ENCODE measurements around the gene SLC27A5.

The SLC27A5 gene

DNA sequence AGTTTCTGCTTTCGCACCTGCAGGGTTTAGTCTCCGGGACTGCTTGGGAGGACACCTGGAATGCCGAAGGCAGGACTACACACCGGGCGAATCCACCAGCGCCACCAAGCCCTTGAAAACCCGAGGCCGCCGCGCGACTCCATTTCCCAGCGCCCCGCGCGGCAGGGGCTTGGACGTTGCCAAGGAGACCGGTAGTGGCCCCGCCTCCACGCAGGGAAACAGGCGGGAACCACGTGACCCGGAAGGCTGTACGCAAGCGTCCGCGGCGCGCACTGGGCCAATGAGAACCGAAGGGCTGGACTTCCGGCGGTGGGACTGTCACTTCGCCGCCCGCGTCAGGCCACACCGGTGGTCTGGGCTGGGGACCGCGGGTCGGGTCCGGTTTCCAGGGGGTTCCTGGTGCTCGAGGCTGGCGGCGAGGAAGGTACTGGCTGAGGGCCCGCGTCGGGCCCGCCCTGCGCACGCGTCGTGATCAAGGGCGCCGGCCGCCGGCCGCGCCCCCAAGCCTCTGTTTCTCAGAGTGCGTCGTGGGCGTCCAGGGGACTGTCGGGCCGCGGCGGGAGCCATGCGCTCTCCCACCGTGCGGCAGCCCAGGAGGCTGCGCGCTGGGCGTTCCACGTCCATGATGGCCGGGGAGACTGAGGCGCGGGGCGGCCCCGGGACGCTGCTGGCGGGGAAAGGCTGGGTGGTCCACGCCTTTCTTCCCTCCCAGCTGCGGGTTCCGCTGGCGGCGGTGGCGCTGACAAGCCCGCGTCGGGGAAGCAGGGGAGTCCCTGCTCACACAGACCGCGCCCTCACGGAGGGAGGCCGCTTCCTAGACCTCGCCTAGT lies 44.8 kb downstream of the SLC27A5 start, which contains the start of gene ZNF324:
Gene ZNF324, plus strand, starts transcription at position 321 of the 830 bp plus-strand sequence. CDS start 2,106 bp downstream, outside the sequence.
- in situ Hi-C loops (cut with HindIII; ENCODE audit: low sequenced_read_pairs) = no loop called here
- TF ChIP-seq, protein P1, sequence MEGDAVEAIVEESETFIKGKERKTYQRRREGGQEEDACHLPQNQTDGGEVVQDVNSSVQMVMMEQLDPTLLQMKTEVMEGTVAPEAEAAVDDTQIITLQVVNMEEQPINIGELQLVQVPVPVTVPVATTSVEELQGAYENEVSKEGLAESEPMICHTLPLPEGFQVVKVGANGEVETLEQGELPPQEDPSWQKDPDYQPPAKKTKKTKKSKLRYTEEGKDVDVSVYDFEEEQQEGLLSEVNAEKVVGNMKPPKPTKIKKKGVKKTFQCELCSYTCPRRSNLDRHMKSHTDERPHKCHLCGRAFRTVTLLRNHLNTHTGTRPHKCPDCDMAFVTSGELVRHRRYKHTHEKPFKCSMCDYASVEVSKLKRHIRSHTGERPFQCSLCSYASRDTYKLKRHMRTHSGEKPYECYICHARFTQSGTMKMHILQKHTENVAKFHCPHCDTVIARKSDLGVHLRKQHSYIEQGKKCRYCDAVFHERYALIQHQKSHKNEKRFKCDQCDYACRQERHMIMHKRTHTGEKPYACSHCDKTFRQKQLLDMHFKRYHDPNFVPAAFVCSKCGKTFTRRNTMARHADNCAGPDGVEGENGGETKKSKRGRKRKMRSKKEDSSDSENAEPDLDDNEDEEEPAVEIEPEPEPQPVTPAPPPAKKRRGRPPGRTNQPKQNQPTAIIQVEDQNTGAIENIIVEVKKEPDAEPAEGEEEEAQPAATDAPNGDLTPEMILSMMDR (IDR thresholded peaks at IDR 0.05; ENCODE audit: low read depth, low read length) = no peak
- H3K4me3 ChIP-seq (ENCODE audit: low read depth, low read length) = peak within 1 kb of the TSS; percentile 64
- peak; percentile 96 for DNase-seq (ENCODE audit: low read depth, low spot score)

DNA sequence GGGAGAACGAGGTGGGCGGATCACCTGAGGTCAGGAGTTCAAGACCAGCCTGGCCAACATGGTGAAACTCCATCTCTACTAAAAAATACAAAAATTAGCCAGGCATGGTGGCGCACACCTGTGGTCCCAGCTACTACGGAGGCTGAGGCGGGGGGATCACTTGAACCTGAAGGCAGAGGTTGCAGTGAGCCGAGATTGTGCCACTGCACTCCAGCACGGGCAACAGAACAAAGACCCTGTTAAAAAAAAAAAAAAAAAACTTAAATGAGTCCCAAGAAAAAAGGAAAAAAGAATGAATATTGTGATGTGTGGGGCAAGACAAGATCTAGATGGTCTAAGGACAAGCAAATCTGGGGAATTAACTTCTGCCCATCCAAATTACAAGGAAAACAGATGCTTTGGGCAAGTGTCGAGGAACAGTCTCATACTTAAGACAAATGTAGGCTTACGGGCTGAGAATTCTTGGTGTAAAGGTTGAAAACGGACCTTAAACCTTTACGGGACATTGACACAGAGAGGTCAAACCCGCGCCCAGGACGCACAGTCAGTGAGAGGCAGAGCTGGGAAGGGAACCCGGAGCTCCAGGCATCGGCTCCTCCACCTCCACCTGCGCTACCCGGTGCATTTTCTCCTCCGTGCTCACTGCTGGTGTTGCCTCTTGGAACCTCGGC lies 45.6 kb downstream of the SLC27A5 start:
- peak overlapping the region; percentile 64 for H3K4me3 ChIP-seq (ENCODE audit: low read depth, low read length)
- in situ Hi-C loops (cut with HindIII; ENCODE audit: low sequenced_read_pairs) = no loop called here
- TF ChIP-seq, protein P1 (IDR thresholded peaks at IDR 0.05; ENCODE audit: low read depth, low read length) = no peak
- DNase-seq (ENCODE audit: low read depth, low spot score) = no peak

DNA sequence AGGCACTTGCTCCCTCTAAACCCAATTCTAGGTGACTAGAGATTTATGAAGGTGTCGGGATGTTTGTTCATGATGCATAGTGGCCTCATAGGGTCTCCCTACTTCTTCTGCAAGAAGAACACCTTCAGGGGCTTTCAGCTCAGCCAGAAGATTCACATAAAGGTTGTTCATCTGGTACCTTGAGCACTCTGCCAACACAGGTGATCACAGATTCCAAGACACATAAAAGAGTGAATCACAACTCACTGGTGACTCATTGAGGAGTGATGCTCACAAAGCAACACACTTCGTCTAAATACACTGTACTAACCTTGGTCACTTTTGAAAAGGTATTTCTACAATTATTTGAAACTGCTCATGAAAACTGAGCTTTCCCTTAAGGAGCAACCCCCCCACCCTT lies 51.8 kb downstream of the SLC27A5 start:
- DNase-seq (ENCODE audit: low read depth, low spot score) = no peak
- TF ChIP-seq, protein P1 (IDR thresholded peaks at IDR 0.05; ENCODE audit: low read depth, low read length) = no peak
- no peak overlapping the region for H3K4me3 ChIP-seq (ENCODE audit: low read depth, low read length)
- in situ Hi-C loops (cut with HindIII; ENCODE audit: low sequenced_read_pairs) = no loop called here

DNA sequence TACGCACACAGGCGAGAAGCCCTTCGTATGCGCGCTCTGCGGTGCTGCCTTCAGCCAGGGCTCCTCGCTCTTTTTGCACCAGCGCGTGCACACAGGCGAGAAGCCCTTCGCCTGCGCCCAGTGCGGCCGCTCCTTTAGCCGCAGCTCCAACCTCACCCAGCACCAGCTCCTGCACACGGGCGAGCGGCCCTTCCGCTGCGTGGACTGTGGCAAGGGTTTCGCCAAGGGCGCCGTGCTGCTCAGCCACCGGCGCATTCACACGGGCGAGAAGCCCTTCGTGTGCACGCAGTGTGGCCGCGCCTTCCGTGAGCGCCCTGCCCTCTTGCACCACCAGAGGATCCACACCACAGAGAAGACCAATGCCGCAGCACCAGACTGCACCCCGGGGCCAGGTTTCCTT lies 55.7 kb downstream of the SLC27A5 start:
- TF ChIP-seq, protein P1 (IDR thresholded peaks at IDR 0.05; ENCODE audit: low read depth, low read length) = no peak

DNA sequence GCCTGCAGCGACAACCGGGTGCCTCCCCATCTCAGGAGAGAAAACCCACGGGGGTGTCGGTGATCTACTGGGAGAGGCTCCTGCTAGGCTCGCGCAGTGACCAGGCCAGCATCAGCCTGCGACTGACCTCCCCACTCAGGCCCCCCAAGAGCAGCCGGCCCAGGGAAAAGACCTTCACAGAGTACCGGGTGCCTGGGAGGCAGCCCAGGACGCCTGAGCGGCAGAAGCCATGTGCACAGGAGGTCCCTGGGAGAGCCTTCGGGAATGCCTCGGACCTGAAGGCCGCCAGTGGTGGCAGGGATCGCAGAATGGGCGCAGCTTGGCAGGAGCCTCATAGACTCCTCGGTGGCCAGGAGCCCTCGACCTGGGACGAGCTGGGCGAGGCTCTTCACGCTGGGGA lies 56.5 kb downstream of the SLC27A5 start:
- TF ChIP-seq, protein P1 (IDR thresholded peaks at IDR 0.05; ENCODE audit: low read depth, low read length) = no peak
- H3K4me3 ChIP-seq (ENCODE audit: low read depth, low read length) = no peak overlapping the region
- no peak for DNase-seq (ENCODE audit: low read depth, low spot score)
- in situ Hi-C loops (cut with HindIII; ENCODE audit: low sequenced_read_pairs) = no loop called here

More for the DNA sequence above, 55.7 kb downstream of the SLC27A5 start:
- DNase-seq (ENCODE audit: low read depth, low spot score) = no peak
- no peak overlapping the region for H3K4me3 ChIP-seq (ENCODE audit: low read depth, low read length)
- in situ Hi-C loops (cut with HindIII; ENCODE audit: low sequenced_read_pairs) = no loop called here

DNA sequence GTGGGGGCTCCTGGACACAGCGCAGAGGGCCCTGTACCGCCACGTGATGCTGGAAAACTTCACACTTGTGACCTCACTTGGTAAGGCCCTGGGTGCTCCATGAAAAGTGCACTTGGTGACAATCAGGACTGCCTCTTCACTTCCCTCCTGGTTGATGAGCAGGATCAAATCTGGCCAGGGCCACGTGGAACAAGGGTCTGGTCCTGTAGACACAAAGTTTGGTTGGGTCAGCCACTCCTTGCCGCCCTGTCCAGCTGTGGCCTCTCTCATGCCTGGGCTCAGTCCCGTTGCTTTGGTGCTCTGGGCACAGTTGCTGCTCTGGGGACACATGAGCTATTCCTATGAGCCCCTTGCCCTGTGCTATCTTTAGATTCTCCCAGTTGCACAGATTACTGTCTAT lies 58.0 kb downstream of the SLC27A5 start:
- TF ChIP-seq, protein P1 (IDR thresholded peaks at IDR 0.05; ENCODE audit: low read depth, low read length) = no peak
- H3K4me3 ChIP-seq (ENCODE audit: low read depth, low read length) = no peak overlapping the region
- in situ Hi-C loops (cut with HindIII; ENCODE audit: low sequenced_read_pairs) = no loop called here
- DNase-seq (ENCODE audit: low read depth, low spot score) = no peak
